Gastroesophageal sphincter (tissue), 3 donors: Measurements from ENCODE around the gene SND1.

Source experiments
- CTCF ChIP-seq, 4 experiments: fragments of 200-600 bp in 2 of 4; fragments of 450-650 bp in 2 of 4; sonication (generic) in 1 of 4; IDR thresholded peaks; one replicate each; pipeline ENCODE4 v1.5.1; 2017 to 2019; ENCODE audit warnings: antibody characterized with exemption in 4 of 4, mild to moderate bottlenecking in 2 of 4, moderate library complexity in 2 of 4
- EP300 ChIP-seq: sonication (generic); formaldehyde crosslinking; IDR thresholded peaks from one replicate; pipeline ENCODE4 v1.6.1; 2017; ENCODE audit warnings: antibody characterized with exemption, mild to moderate bottlenecking
- POLR2A ChIP-seq, 2 donors: fragments of 450-650 bp; IDR thresholded peaks; one replicate each; pipeline ENCODE4 v1.6.1; 2017; ENCODE audit warnings: antibody characterized with exemption in 2 of 2, mild to moderate bottlenecking in 2 of 2, moderate library complexity in 1 of 2

- TF ChIP-seq CTCF (IDR thresholded peaks at IDR 0.05) = no peak
- TF ChIP-seq POLR2A (IDR thresholded peaks at IDR 0.05) = no peak
- no peak for TF ChIP-seq EP300
Measured at GRCh38 chr7:127907110-127908040, 255.4 kb downstream of the SND1 start.
